Keratinocyte (primary cell): Measurements from ENCODE around the gene EME2. TPM values are rescaled to one million over a fixed set of nuclear protein-coding genes. Genes with fewer than 3 reads are reported as not detected.

Experiments used
- DNase-seq: peaks from one replicate; pipeline ENCODE4 v3.0.0-alpha.2; 2011; ENCODE audit warnings: low read depth, missing footprints, low spot score
- FAIRE-seq: peaks from 2 replicates; lab custom pipeline; 2011; peaks lifted over from hg19 to GRCh38; lab: Jason Lieb, UNC
- H2AFZ ChIP-seq: 2 replicates; pipeline ENCODE4 v1.6.0; 2012; ENCODE audit warnings: low read length, control low read depth, inconsistent platforms; ENCODE audit not compliant: control insufficient read depth
- H3K27ac ChIP-seq: 2 replicates; pipeline ENCODE4 v1.5.1; 2011; ENCODE audit warnings: low read length; ENCODE audit not compliant: control insufficient read depth, insufficient read depth
- H3K27me3 ChIP-seq: 3 replicates; pipeline ENCODE4 v1.6.0; 2011; ENCODE audit warnings: low read length; ENCODE audit not compliant: control insufficient read depth, insufficient read depth; ENCODE audit errors: extremely low read depth
- H3K36me3 ChIP-seq, 2 experiments: 2 replicates in 1 of 2; 3 replicates in 1 of 2; pipeline ENCODE4 v1.5.1; 2011; ENCODE audit warnings: low read length in 2 of 2, mild to moderate bottlenecking in 1 of 2; ENCODE audit not compliant: control insufficient read depth in 2 of 2, insufficient read depth in 2 of 2; ENCODE audit errors: extremely low read depth in 1 of 2
- H3K4me1 ChIP-seq: 3 replicates; pipeline ENCODE4 v1.5.1; 2011; ENCODE audit warnings: low read length; ENCODE audit not compliant: control insufficient read depth, insufficient read depth; ENCODE audit errors: extremely low read depth
- H3K4me2 ChIP-seq: 3 replicates; pipeline ENCODE4 v1.6.0; 2011; ENCODE audit warnings: low read depth, low read length; ENCODE audit not compliant: control insufficient read depth, insufficient read depth; ENCODE audit errors: extremely low read depth
- H3K4me3 ChIP-seq, 3 experiments: fragments of 200-600 bp in 1 of 3; sonication (generic) in 1 of 3; 2 replicates in 2 of 3; 3 replicates in 1 of 3; pipeline ENCODE4 v1.5.1; 2011 to 2016; ENCODE audit warnings: low read length in 3 of 3, mild to moderate bottlenecking in 3 of 3, control low read depth in 2 of 3, inconsistent platforms in 1 of 3, low read depth in 1 of 3, mixed read lengths in 1 of 3, mixed run types in 1 of 3, moderate library complexity in 1 of 3; ENCODE audit not compliant: control insufficient read depth in 2 of 3, insufficient read depth in 2 of 3; ENCODE audit errors: extremely low read depth in 1 of 3
- H3K79me2 ChIP-seq: 2 replicates; pipeline ENCODE4 v1.6.0; 2012; ENCODE audit warnings: low read length; ENCODE audit not compliant: control insufficient read depth, insufficient read depth
- H3K9ac ChIP-seq: 3 replicates; pipeline ENCODE4 v1.6.0; 2011; ENCODE audit warnings: low read length; ENCODE audit not compliant: control insufficient read depth, insufficient read depth; ENCODE audit errors: extremely low read depth
- H3K9me1 ChIP-seq: 3 replicates; pipeline ENCODE4 v1.6.0; 2011; ENCODE audit warnings: low read length; ENCODE audit not compliant: control insufficient read depth, insufficient read depth; ENCODE audit errors: extremely low read depth
- H3K9me3 ChIP-seq: 2 replicates; pipeline ENCODE4 v1.5.1; 2012; ENCODE audit warnings: low read depth, low read length; ENCODE audit not compliant: control insufficient read depth
- H4K20me1 ChIP-seq: 3 replicates; pipeline ENCODE4 v1.6.0; 2011; ENCODE audit warnings: low read length; ENCODE audit not compliant: control insufficient read depth, insufficient read depth; ENCODE audit errors: extremely low read depth
- CTCF ChIP-seq, 3 experiments: IDR thresholded peaks in 1 of 3; conservative IDR thresholded peaks in 1 of 3; optimal IDR thresholded peaks in 1 of 3; 2 replicates in 2 of 3; 3 replicates in 1 of 3; pipeline versions ENCODE3 to v1.5.1; 2011; ENCODE audit warnings: low read length in 3 of 3, mild to moderate bottlenecking in 3 of 3, moderate library complexity in 2 of 3, control low read depth in 1 of 3, inconsistent platforms in 1 of 3; ENCODE audit not compliant: insufficient read depth in 2 of 3; ENCODE audit errors: extremely low read depth in 1 of 3
- EZH2 ChIP-seq: IDR thresholded peaks from one replicate; pipeline ENCODE4 v1.6.1; 2012; ENCODE audit warnings: inconsistent platforms, mild to moderate bottlenecking, low read length, moderate library complexity
- dilution Hi-C: fragments of 300-500 bp; cut with MboI; formaldehyde crosslinking; loops from one replicate; pipeline ENCODE4 v1.7.0; 2020; ENCODE audit warnings: low sequenced_read_pairs; ENCODE audit not compliant: extremely low pct_ligation_motif_present
- polyA plus RNA-seq, 5 experiments: library from polyadenylated mRNA; depleted of rRNA in 3 of 5; stranded (reverse) in 3 of 5; stranded (forward) in 1 of 5; unstranded in 1 of 5; fragments of >200 nt; gene quantifications; 1 replicate in 1 of 5; 2 replicates in 3 of 5; 3 replicates in 1 of 5; pipeline versions ENCODE4 v1.2.1 to v1.2.3, GENCODE V29; 2011 to 2012; ENCODE audit warnings: missing spikeins in 2 of 5, low read depth in 1 of 5, low replicate concordance in 1 of 5

The EME2 gene
- polyA plus RNA-seq, 1 donor (not counting 4 experiments of a cell fraction or from before 2014, with no cell fraction given): 6.3 TPM

DNA sequence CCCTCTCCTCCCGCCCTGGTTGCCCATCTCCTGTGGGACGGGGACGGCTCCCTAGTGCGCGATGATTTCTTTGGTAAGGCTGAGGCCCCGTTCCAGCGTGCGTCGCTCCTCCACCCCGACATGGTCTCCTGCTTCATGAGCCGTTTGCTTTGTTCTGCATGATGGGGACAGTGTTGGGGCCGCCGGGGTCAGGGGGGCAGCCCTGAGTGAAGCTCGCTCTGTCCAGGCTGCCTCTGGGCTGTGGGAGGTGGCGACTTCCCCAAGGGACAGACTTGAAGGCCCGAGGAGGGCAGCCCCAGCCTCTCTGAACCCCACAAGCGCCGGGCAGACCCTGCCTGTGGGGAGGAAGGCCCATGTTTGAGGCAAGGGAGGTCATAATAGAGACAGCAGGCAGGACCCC lies 13.7 kb upstream of the EME2 start:
- Histone ChIP-seq H3K27me3 (no peaks in the 10 kb centered on the region), H3K4me2 (no peak overlapping the region), H3K4me3 (no peak overlapping the region), H2AFZ (no peak overlapping the region), H3K9ac (no peak overlapping the region), H4K20me1 (no peaks in the 10 kb centered on the region), H3K79me2 (no peaks in the 10 kb centered on the region), H3K4me1 (peaks cover 20% of the 10 kb centered on the region), H3K9me1 (peaks cover 2% of the 10 kb centered on the region), H3K9me3 (no peaks in the 10 kb centered on the region), H3K27ac (no peak overlapping the region), H3K36me3 (peaks cover 13 to 20% of the 10 kb centered on the region in 2 experiments)
- DNase-seq (no peak), FAIRE-seq (no peak)
- dilution Hi-C loops: no loop called here
- TF ChIP-seq EZH2: no peak

DNA sequence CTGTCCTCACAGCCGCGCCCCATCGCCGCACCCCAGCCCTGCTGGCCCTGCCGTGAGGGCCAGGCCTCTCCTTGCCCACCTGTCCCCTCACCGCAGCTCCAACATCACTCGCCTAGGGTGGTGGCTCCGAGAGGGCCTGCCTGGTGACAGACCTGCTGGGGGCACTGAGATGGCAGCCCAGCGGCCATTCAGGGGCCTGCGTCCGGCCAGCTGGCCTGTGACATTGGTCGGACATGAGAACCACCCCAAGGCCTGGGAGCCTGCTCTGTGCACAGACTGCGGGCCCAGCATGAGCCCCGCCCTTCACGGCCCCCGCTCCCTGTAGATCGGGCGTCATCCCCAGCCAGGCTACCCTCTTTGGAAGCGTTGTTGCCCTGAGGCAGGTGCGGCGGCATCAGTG lies 13.1 kb upstream of the EME2 start:
- no peak for DNase-seq
- H3K4me1 ChIP-seq: peaks cover 15% of the 10 kb centered on the region
- H3K79me2 ChIP-seq: no peaks in the 10 kb centered on the region
- no peaks in the 10 kb centered on the region for H4K20me1 ChIP-seq
- peaks cover 2% of the 10 kb centered on the region for H3K9me1 ChIP-seq
- dilution Hi-C loops: no loop called here
- no peak overlapping the region for H3K4me3 ChIP-seq
- H3K27me3 ChIP-seq: no peaks in the 10 kb centered on the region
- H2AFZ ChIP-seq: no peak overlapping the region
- TF ChIP-seq EZH2: no peak
- TF ChIP-seq CTCF (optimal IDR thresholded peaks at IDR 0.05 in 1 of 3, IDR thresholded peaks at IDR 0.05 in 1 of 3, conservative IDR thresholded peaks at IDR 0.05 in 1 of 3; ENCODE audit: extremely low read depth in 1 of 3, insufficient read depth in 2 of 3, low read length in 3 of 3): no peak
- no peak overlapping the region for H3K27ac ChIP-seq
- no peak for FAIRE-seq
- H3K9me3 ChIP-seq: no peaks in the 10 kb centered on the region
- peaks cover 13 to 23% of the 10 kb centered on the region in 2 experiments for H3K36me3 ChIP-seq
- H3K9ac ChIP-seq: no peak overlapping the region
- H3K4me2 ChIP-seq: no peak overlapping the region

GRCh38 chr16:1760911-1761310 lies 11.7 kb upstream of the EME2 start:
- Histone ChIP-seq H4K20me1 (no peaks in the 10 kb centered on the region), H3K9ac (no peak overlapping the region), H3K27ac (no peak overlapping the region), H3K4me3 (no peak overlapping the region), H3K9me3 (no peaks in the 10 kb centered on the region), H3K4me1 (peaks cover 3% of the 10 kb centered on the region), H3K4me2 (no peak overlapping the region), H3K36me3 (peaks cover 17 to 30% of the 10 kb centered on the region in 2 experiments), H3K79me2 (no peaks in the 10 kb centered on the region), H3K9me1 (no peaks in the 10 kb centered on the region), H2AFZ (no peak overlapping the region), H3K27me3 (no peaks in the 10 kb centered on the region)
- dilution Hi-C loops: no loop called here
- DNase-seq: no peak
- no peak for FAIRE-seq
- TF ChIP-seq CTCF (optimal IDR thresholded peaks at IDR 0.05 in 1 of 3, IDR thresholded peaks at IDR 0.05 in 1 of 3, conservative IDR thresholded peaks at IDR 0.05 in 1 of 3; ENCODE audit: extremely low read depth in 1 of 3, insufficient read depth in 2 of 3, low read length in 3 of 3): no peak
- TF ChIP-seq EZH2: no peak
